A673 (cell line): ENCODE data around the gene RRAGD. TPM values are rescaled to one million over a fixed set of nuclear protein-coding genes. Genes with fewer than 3 reads are reported as not detected.

Experiments
- BruUV-seq: library from RNA; stranded (reverse); fragments of 400-500 nt; replicated peaks from 2 replicates; lab custom pipeline; 2021; lab: Mats Ljungman, UMichigan
- CTCF ChIA-PET: fragments of 300-600 bp; sonication (Branson Sonifier 250); formaldehyde crosslinking; loops from one replicate; lab custom pipeline; 2022; ENCODE audit warnings: antibody characterized with exemption; lab: Charles Lee
- POLR2A ChIA-PET: fragments of 300-600 bp; sonication (Branson Sonifier 250); formaldehyde crosslinking; loops from one replicate; lab custom pipeline; 2022; ENCODE audit warnings: antibody characterized with exemption; ENCODE audit not compliant: low non-redundant PET; lab: Charles Lee
- DNase-seq: peaks from one replicate; pipeline ENCODE4 v3.0.0-alpha.2; 2015; ENCODE audit warnings: low spot score
- H3K27ac ChIP-seq: fragments of 200-600 bp; sonication (generic); 2 replicates; pipeline ENCODE4 v1.5.1; 2016; ENCODE audit warnings: mixed run types, low read depth, mild to moderate bottlenecking, mixed read lengths, antibody characterized with exemption, low read length; ENCODE audit not compliant: poor library complexity, severe bottlenecking
- H3K27me3 ChIP-seq: fragments of 200-600 bp; sonication (generic); replicated peaks from 2 replicates; pipeline ENCODE4 v1.6.1; 2017; ENCODE audit warnings: mixed run types, low read depth, mild to moderate bottlenecking, mixed read lengths, antibody characterized with exemption, low read length; ENCODE audit not compliant: insufficient read depth, poor library complexity
- H3K36me3 ChIP-seq: fragments of 200-600 bp; sonication (generic); 2 replicates; pipeline ENCODE4 v1.6.1; 2016; ENCODE audit warnings: mixed run types, mild to moderate bottlenecking, mixed read lengths, antibody characterized with exemption, low read length; ENCODE audit not compliant: insufficient read depth, poor library complexity, severe bottlenecking
- H3K4me1 ChIP-seq: fragments of 200-600 bp; sonication (generic); 2 replicates; pipeline ENCODE4 v1.6.1; 2017; ENCODE audit warnings: mixed run types, mild to moderate bottlenecking, mixed read lengths, antibody characterized with exemption, low read length; ENCODE audit not compliant: insufficient read depth, poor library complexity, severe bottlenecking
- H3K4me3 ChIP-seq: fragments of 200-600 bp; sonication (generic); 2 replicates; pipeline ENCODE4 v1.5.1; 2016; ENCODE audit warnings: low read depth, mixed run types, mild to moderate bottlenecking, mixed read lengths, low read length; ENCODE audit not compliant: poor library complexity, severe bottlenecking
- H3K9me3 ChIP-seq: fragments of 200-600 bp; sonication (generic); 2 replicates; pipeline ENCODE4 v1.6.1; 2016; ENCODE audit warnings: mixed run types, low read depth, mild to moderate bottlenecking, mixed read lengths, antibody characterized with exemption, low read length; ENCODE audit not compliant: poor library complexity, severe bottlenecking
- EZH2 ChIP-seq: fragments of 200-600 bp; sonication (generic); IDR thresholded peaks from 2 replicates; pipeline ENCODE4 v1.6.1; 2017; ENCODE audit warnings: borderline replicate concordance, low read depth, mild to moderate bottlenecking, mixed read lengths, antibody characterized with exemption, low read length; ENCODE audit not compliant: poor library complexity, severe bottlenecking
- intact Hi-C: fragments of 100-400 bp; cut with micrococcal nuclease; formaldehyde crosslinking; loops from one replicate; pipeline ENCODE4 v1.10.0; 2022; ENCODE audit not compliant: unreplicated experiment
- total RNA-seq: library from RNA; stranded (reverse); gene quantifications from 2 replicates; pipeline ENCODE4 v1.2.3, GENCODE V29; 2021
- TF ChIP-seq, protein P1 (sequence below): fragments of 300-800, 200-600 bp; sonication (generic); conservative IDR thresholded peaks from 2 replicates; pipeline ENCODE4 v1.5.1; 2017; ENCODE audit warnings: low read depth, mild to moderate bottlenecking, antibody characterized with exemption, low read length, moderate library complexity, mixed read lengths

The RRAGD gene
- total RNA-seq, 1 experiment from 2014 or later: 9.5 TPM

DNA sequence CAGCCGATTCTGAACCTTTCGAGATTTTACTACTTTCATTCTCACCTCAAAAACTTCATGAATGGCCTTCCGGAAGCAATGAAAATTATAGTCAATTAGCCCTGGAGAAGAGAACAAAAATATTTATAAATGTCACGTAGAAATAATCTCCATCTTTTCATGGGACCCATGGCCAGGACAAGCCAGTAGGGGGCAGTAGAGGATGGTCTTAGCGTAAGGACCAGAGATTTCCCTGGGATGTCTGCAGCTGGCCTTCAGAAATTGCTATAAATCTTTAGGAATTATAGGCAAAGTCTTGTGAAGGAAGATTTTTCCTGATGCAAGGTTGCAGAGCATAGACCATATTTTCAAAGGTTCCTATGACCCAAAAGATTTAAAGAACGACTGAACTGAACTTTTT lies 44.0 kb downstream of the RRAGD start:
- intact Hi-C loops: loop anchor here (1.0 kb wide), 2 partner anchors 242 to 246 kb away; no protein-coding TSS in a partner anchor
- H3K4me1 ChIP-seq: peaks cover 10% of the 10 kb centered on the region
- BruUV-seq: no TSS peak
- H3K27ac ChIP-seq: no peak overlapping the region
- ChIA-PET CTCF (interaction anchor here (0.6 to 2.8 kb wide), 2 partner anchors 384 to 385 kb away, joined by 3 to 14 read pairs; no protein-coding TSS in a partner anchor), POLR2A (no interaction called here)
- H3K36me3 ChIP-seq: no peaks in the 10 kb centered on the region
- DNase-seq: peak; percentile 80
- H3K27me3 ChIP-seq: no peaks in the 10 kb centered on the region
- no peaks in the 10 kb centered on the region for H3K9me3 ChIP-seq
- H3K4me3 ChIP-seq: no peak overlapping the region
- TF ChIP-seq, protein P1, sequence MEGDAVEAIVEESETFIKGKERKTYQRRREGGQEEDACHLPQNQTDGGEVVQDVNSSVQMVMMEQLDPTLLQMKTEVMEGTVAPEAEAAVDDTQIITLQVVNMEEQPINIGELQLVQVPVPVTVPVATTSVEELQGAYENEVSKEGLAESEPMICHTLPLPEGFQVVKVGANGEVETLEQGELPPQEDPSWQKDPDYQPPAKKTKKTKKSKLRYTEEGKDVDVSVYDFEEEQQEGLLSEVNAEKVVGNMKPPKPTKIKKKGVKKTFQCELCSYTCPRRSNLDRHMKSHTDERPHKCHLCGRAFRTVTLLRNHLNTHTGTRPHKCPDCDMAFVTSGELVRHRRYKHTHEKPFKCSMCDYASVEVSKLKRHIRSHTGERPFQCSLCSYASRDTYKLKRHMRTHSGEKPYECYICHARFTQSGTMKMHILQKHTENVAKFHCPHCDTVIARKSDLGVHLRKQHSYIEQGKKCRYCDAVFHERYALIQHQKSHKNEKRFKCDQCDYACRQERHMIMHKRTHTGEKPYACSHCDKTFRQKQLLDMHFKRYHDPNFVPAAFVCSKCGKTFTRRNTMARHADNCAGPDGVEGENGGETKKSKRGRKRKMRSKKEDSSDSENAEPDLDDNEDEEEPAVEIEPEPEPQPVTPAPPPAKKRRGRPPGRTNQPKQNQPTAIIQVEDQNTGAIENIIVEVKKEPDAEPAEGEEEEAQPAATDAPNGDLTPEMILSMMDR: peak; percentile 91; the same call in 1 of the 2 replicates
- TF ChIP-seq EZH2: no peak

DNA sequence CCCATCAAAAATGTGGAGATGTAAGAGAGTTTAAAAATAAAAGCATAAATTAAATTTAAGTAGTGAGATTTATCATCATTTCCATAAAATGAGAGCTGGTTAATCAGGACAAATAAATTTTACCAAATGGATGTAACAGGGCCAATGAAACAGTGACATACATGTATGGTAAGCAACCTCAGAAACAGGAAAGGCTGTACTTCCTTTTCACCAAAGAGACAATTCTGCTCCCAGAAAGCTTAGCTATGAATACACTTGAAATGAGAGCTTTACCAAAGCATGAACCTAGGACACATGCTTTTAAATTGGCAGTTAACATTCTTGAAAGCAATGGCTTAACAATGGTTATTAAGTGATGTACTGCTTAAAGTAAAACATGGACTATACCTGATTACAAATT lies 47.5 kb downstream of the RRAGD start:
- intact Hi-C loops: no loop called here
- POLR2A ChIA-PET: no interaction called here
- BruUV-seq: no TSS peak
- Histone ChIP-seq H3K27me3 (no peaks in the 10 kb centered on the region), H3K9me3 (no peaks in the 10 kb centered on the region), H3K36me3 (no peaks in the 10 kb centered on the region), H3K4me1 (peaks cover 10% of the 10 kb centered on the region), H3K4me3 (no peak overlapping the region), H3K27ac (no peak overlapping the region)
- no peak for DNase-seq
- CTCF ChIA-PET: no interaction called here
- TF ChIP-seq, protein P1: no peak
- no peak for TF ChIP-seq EZH2

DNA sequence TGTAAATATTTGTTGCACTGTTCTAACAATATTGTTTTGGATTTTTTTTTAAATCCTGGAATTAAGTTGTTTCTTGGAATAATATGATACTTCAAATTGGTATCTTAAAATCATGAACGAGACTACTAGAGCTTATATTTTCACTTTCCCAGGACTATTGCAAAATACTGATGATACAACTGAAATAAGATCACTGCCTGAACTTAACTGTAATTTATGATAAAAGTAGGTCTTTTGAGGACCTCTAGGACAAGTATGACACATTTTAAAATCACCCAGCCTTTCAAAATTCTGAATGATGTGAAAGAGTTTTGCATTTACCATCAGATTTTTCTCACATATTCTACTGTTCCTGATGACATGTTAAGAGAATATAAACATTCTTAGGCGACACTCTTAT lies 50.9 kb downstream of the RRAGD start:
- Histone ChIP-seq H3K4me3 (no peak overlapping the region), H3K27ac (no peak overlapping the region), H3K27me3 (no peaks in the 10 kb centered on the region), H3K36me3 (no peaks in the 10 kb centered on the region), H3K9me3 (no peaks in the 10 kb centered on the region), H3K4me1 (no peaks in the 10 kb centered on the region)
- CTCF ChIA-PET: no interaction called here
- TF ChIP-seq, protein P1: no peak
- no peak for TF ChIP-seq EZH2
- intact Hi-C loops: no loop called here
- BruUV-seq: no TSS peak
- POLR2A ChIA-PET: no interaction called here
- no peak for DNase-seq
